ENCODE results near the gene PPP2R5A.
"Not testable (repeated sequence)": the region's sequence is repeated elsewhere in the genome, so short reads cannot be mapped to it uniquely, and the experiment has no call there.

DNA sequence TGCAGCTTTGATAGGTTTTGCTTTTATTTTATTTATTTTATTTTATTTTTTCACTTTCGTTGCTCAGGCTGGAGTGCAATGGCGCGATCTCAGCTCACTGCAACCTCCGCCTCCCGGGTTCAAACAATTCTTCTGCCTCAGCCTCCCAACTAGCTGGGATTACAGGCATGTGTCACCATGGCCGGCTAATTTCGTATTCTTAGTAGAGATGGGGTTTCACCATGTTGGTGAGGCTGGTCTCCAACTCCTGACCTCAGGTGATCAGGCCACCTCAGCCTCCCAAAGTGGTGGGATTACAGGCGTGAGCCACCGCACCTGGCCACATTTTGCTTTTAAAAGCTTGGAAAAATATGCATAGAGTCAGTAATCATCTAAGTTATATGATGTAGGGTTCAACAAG, 2.8 kb downstream of the PPP2R5A start:
- TF ChIP-seq, protein P1, sequence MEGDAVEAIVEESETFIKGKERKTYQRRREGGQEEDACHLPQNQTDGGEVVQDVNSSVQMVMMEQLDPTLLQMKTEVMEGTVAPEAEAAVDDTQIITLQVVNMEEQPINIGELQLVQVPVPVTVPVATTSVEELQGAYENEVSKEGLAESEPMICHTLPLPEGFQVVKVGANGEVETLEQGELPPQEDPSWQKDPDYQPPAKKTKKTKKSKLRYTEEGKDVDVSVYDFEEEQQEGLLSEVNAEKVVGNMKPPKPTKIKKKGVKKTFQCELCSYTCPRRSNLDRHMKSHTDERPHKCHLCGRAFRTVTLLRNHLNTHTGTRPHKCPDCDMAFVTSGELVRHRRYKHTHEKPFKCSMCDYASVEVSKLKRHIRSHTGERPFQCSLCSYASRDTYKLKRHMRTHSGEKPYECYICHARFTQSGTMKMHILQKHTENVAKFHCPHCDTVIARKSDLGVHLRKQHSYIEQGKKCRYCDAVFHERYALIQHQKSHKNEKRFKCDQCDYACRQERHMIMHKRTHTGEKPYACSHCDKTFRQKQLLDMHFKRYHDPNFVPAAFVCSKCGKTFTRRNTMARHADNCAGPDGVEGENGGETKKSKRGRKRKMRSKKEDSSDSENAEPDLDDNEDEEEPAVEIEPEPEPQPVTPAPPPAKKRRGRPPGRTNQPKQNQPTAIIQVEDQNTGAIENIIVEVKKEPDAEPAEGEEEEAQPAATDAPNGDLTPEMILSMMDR (conservative IDR thresholded peaks at IDR 0.05; ENCODE audit: low read length), result not testable (repeated sequence)
- not testable (repeated sequence) for TF ChIP-seq EZH2phosphoT487 (IDR thresholded peaks at IDR 0.05; ENCODE audit: borderline replicate concordance)
